GM08714 (cell line): Measurements from ENCODE around the gene BACE2.

ENCODE experiments used
- H3K4me3 ChIP-seq: fragments of 200-500 bp; sonication (Bioruptor generic); 2 replicates; pipeline ENCODE4 v1.5.1; 2014; ENCODE audit warnings: mild to moderate bottlenecking, low read length, inconsistent platforms
- ZNF274 ChIP-seq: IDR thresholded peaks from 2 replicates; pipeline ENCODE4 v1.6.1; 2012; ENCODE audit warnings: mild to moderate bottlenecking, low read depth, low read length

BACE2 gene

DNA sequence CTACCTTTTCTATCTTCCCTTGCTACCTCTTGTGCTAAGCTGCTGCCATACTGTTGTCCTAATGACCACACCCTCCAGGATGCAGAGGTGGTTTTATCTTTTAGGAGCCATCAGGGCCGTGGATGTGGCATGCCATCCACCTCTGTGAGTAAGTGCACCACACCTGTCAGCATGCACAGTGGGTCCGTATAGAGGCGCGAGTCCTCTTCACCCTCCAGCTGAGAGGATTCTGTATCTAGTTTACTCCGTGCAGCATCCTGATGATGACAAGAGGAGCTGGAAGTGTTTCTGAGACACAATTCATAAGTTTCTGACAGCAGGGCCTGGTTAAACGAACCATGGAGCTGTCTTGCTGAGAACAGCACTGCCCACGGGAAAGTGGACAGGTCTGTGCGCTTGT, 159.8 kb downstream of the BACE2 start:
- no peak for TF ChIP-seq ZNF274
- no peak overlapping the region for H3K4me3 ChIP-seq

GRCh38 chr21:41328660-41329607, 161.0 kb downstream of the BACE2 start:
- TF ChIP-seq ZNF274, result no peak
- no peak overlapping the region for H3K4me3 ChIP-seq
